GDM1 (cell line): ENCODE measurements around the gene ETS1.
A peak's percentile ranks its signal among the peaks of the same experiment; 100 is the strongest.

Source experiments
- DNase-seq: peaks from one replicate; lab custom pipeline; 2025; lab: John Stamatoyannopoulos, UW

Gene ETS1

GRCh38 chr11:128535468-128536457, 51.6 kb downstream of the ETS1 start:
- DNase-seq: no peak

GRCh38 chr11:128533472-128533871, 53.9 kb downstream of the ETS1 start:
- no peak for DNase-seq

DNA sequence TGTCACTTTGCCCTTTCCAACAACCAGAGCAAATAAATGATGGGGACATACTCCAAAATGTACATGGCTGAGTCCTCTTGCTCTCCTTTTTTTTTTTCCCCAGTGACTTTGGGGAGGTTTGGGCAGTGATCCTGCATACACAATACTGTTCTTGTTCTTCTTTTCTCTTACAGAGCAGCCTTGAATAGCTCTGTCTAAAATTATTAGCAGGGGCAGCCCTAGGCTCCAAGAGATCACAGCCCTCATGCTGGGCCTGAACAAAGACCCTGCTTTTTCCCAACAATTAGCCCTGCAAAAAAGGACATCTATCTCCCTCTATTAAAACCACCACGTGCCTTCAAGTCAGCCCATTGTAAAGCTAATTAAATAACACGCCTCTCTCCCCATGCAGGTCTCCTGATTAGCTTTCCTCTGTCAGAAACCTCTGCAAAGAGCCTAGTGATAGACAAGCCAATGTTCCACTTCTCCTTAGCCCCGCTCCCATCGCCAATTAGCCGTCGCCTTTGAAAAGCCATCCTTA, 54.7 kb downstream of the ETS1 start:
- DNase-seq: no peak

GRCh38 chr11:128532016-128532571, 55.3 kb downstream of the ETS1 start:
- DNase-seq: no peak

- no peak for DNase-seq
These were observed 55.8 kb downstream of the ETS1 start for GRCh38 chr11:128531588-128531987.

- no peak for DNase-seq
These were observed 57.0 kb downstream of the ETS1 start for GRCh38 chr11:128530118-128531074.

DNA sequence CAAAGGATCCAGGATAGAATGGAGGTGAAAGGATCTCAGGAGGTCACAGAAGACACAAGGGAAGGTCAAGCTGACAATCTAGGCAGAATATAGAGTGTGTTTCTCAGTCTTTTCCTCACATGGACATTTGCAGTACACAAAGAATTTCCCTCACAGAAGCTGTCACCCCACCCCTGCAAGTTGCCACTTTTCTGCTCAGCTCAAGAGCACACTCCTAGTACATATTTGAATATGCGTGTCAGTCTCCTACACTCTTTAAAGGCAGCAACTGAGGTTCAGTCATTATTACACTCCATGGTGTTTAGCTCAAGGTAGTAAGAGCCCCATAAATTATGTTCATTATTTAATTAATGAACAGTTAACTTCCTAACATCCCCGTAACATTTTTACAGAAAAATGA, 59.1 kb downstream of the ETS1 start:
- no peak for DNase-seq

GRCh38 chr11:128527046-128527445, 60.3 kb downstream of the ETS1 start:
- DNase-seq: no peak

GRCh38 chr11:128525411-128526243, 61.7 kb downstream of the ETS1 start:
- no peak for DNase-seq

GRCh38 chr11:128524172-128524571, 63.2 kb downstream of the ETS1 start:
- DNase-seq: no peak

- no peak for DNase-seq
These were observed 63.7 kb downstream of the ETS1 start for GRCh38 chr11:128523641-128524040.

DNA sequence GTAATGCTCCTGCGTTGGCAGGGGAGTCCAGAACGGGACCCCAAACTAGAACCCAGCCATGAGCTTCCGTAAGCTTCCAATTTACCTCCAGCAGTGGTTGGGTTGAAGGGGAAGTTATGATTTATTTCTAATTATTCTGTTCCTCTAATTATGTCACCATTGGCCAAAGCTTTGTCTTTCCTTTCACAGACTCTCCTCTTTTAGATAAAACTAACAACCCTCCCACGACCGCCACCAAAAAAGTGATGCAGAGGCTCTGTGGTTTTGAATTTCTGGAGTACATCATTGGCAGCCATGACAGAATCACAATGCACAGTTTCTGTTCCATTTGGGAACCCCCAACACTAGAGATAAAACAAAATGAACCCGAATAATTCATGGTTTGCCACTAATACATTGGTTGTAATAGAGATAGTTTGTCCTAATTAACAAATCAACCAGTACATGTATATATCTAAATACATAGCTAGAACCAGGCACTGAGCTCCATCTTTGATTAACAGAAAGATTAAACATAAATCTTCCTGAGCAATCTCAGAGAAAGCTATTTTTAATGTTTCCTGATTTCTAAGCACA, 64.3 kb downstream of the ETS1 start:
- DNase-seq: no peak

GRCh38 chr11:128522055-128522942, 65.1 kb downstream of the ETS1 start:
- DNase-seq: peak; percentile 84

DNA sequence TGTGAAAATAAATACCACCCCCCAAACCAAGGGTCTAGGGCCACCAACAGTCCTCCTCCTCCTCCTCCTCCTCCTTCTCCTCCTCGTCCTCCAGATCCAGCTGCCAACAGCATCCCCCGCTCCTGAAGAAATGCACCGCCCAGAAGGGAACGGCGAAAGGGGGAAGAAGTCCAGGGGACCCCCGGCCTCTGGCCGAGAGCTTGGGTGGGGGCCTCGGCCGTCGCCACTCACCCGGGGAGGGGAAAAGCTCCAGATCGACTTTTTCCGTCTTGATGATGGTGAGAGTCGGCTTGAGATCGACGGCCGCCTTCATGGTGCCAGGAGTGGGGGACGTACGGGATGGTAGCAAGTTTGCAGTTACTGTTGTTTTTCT, 65.7 kb downstream of the ETS1 start:
- no peak for DNase-seq

DNA sequence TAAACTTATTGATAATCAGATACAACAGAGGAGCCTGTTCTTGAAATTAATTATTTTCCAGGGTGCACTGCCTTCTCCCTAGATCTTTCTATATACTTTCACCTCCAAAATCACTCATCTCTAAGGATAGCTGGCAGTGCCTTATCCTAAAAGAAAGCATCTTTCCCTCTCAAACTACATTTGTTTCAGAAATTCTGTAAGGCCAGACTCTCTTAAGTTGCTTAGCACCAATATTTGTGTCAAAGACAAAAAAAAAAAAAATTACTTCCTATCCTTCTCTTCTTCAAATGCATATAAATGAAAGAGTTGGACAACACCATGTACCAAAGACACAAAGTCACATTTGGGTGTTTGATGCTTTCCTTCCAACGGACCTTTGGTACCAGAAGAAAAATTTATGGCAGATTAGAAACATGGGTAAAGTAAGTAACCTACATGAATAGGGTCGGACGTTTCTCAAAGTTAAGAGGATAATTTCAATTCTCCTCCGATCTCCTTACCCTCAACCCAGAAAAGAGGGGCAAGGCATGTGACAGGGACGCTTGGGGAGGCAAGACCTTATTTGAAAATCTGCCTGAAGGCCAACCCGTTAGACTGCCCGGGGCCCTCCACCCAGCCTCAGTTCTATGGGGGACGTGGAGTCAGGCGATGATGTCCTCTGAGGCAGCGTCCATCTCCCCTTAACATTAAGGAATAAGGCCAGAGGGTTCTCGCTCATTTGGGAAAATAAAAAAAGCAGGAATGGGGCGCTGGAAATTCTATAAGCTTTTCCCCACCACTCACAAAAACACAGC, 66.3 kb downstream of the ETS1 start:
- no peak for DNase-seq

- no peak for DNase-seq
These were observed 67.0 kb downstream of the ETS1 start for GRCh38 chr11:128520206-128520887.

DNA sequence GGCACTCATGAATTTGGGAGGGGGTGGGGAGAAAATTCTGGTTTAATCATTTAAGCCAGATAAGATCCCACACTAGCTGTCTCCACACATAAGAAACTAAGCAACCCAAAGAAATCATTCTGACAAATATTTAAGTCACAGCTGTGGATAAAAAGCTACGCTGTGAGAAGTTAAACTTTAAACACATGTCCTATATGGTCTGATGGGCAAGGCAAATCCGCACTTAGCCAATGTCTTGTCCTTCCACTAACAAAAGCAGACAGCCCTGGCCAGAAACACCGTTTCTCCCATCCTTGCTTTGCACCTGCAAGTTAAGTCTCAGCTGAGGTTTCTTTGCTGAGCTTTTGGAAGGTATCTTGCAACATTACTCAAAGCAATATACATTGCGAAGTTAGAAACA, 68.0 kb downstream of the ETS1 start:
- DNase-seq: no peak

DNA sequence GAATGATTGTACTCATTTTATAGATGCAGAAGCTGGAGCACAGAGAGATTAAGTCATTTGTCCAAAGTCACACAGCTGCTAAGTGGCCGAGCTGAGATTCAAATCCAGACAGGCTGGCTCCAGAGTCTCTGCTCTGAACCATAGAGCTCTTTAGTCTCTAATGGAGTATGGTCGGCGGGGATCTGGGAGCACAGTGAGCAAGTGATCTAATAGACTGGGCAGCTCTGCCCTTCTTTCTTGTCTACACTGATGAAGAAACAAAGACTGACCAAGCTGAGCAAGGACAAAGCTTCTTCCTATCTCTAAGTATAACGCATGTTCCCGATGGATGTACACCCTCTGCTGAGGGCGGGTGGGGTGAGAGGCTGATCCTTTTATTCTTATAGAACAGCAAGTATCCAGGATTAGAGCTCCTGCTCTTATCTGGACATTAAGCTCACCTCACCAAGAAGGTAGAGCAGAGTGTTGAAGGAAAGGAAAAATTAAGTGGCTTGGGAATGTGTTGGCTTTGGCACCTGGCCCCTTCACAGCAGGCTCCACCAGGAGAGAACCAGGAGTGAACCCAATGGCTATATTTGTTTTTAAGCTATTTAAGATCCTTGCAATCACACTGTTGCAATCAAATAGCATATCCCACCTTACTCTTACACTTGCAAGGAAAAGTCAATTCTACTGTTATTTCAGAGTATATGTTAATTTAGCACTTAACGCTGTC, 68.7 kb downstream of the ETS1 start:
- no peak for DNase-seq
